Panc1 (cell line): ENCODE data around the gene ZXDA. TPM values are rescaled to one million over a fixed set of nuclear protein-coding genes. Genes with fewer than 3 reads are reported as not detected.

ENCODE experiments used
- ATAC-seq: fragments of 200-7000 bp; cut with Tn5 transposase; 2 replicates; pipeline ENCODE4 v1.9.1; 2020; ENCODE audit warnings: mild to moderate bottlenecking, moderate library complexity
- BruUV-seq: library from RNA; stranded (reverse); fragments of 400-500 nt; replicated peaks from 2 replicates; lab custom pipeline; 2021; lab: Mats Ljungman, UMichigan
- CTCF ChIA-PET: fragments of 300-600 bp; sonication (Branson Sonifier 250); formaldehyde crosslinking; loops from one replicate; lab custom pipeline; 2022; ENCODE audit warnings: antibody characterized with exemption; lab: Charles Lee
- POLR2A ChIA-PET: fragments of 300-600 bp; sonication (Branson Sonifier 250); formaldehyde crosslinking; loops from one replicate; lab custom pipeline; 2022; ENCODE audit warnings: antibody characterized with exemption; lab: Charles Lee
- DNase-seq: peaks from one replicate; pipeline ENCODE4 v3.0.0-alpha.2; 2010; ENCODE audit warnings: low read depth, low spot score
- H3K27ac ChIP-seq: 2 replicates; pipeline ENCODE4 v1.5.1; 2011; ENCODE audit warnings: mild to moderate bottlenecking, low read length, inconsistent platforms
- H3K27me3 ChIP-seq: fragments of 200-500 bp; sonication (Bioruptor generic); 2 replicates; pipeline ENCODE4 v1.6.0; 2014; ENCODE audit warnings: low read length, inconsistent platforms; ENCODE audit not compliant: control insufficient read depth, insufficient read depth
- H3K36me3 ChIP-seq: fragments of 200-500 bp; sonication (Bioruptor generic); 2 replicates; pipeline ENCODE4 v1.5.1; 2014; ENCODE audit warnings: inconsistent platforms, mild to moderate bottlenecking, low read length, moderate library complexity; ENCODE audit not compliant: control insufficient read depth, insufficient read depth
- H3K4me1 ChIP-seq: 2 replicates; pipeline ENCODE4 v1.5.1; 2011; ENCODE audit warnings: inconsistent platforms, mild to moderate bottlenecking, low read length, moderate library complexity; ENCODE audit not compliant: control insufficient read depth, insufficient read depth
- H3K4me3 ChIP-seq, 2 experiments: 2 replicates each; pipeline ENCODE4 v1.5.1; 2011 to 2012; ENCODE audit warnings: low read depth in 2 of 2, low read length in 2 of 2, mild to moderate bottlenecking in 2 of 2, inconsistent platforms in 1 of 2, moderate library complexity in 1 of 2
- H3K9me3 ChIP-seq: fragments of 200-500 bp; sonication (Bioruptor generic); 2 replicates; pipeline ENCODE4 v1.5.1; 2014; ENCODE audit warnings: low read depth, mild to moderate bottlenecking, inconsistent platforms, low read length, moderate library complexity; ENCODE audit not compliant: control insufficient read depth, insufficient read depth
- POLR2AphosphoS5 ChIP-seq: IDR thresholded peaks from 2 replicates; pipeline ENCODE4 v1.6.1; 2012; ENCODE audit warnings: mild to moderate bottlenecking, low read depth, low read length, moderate library complexity
- SIN3A ChIP-seq: IDR thresholded peaks from 2 replicates; pipeline ENCODE4 v1.6.1; 2012; ENCODE audit warnings: low read depth, mild to moderate bottlenecking, low read length, moderate library complexity, borderline replicate concordance; ENCODE audit not compliant: insufficient read depth
- TCF7L2 ChIP-seq: IDR thresholded peaks from 2 replicates; pipeline ENCODE4 v1.6.1; 2011; ENCODE audit warnings: mild to moderate bottlenecking, low read depth, low read length, inconsistent platforms
- in situ Hi-C: cut with HindIII; loops from 2 replicates; pipeline ENCODE4 v1.10.0; 2016; ENCODE audit warnings: low sequenced_read_pairs, low pct_unique_long_range_greater_than_20kb
- intact Hi-C: fragments of 100-400 bp; cut with micrococcal nuclease; formaldehyde crosslinking; loops from one replicate; pipeline ENCODE4 v1.10.0; 2022; ENCODE audit not compliant: unreplicated experiment
- total RNA-seq: library from RNA; stranded (reverse); gene quantifications from one replicate; pipeline ENCODE4 v1.2.1, GENCODE V29; 2021; ENCODE audit not compliant: unreplicated experiment
- TF ChIP-seq, protein P1 (sequence below): fragments of 450-650 bp; IDR thresholded peaks from 2 replicates; pipeline ENCODE4 v1.5.1; 2017; ENCODE audit warnings: mild to moderate bottlenecking
- TF ChIP-seq, protein P2 (sequence below), 2 experiments: IDR thresholded peaks; 2 replicates each; pipeline ENCODE4 v1.6.1; 2011 to 2012; ENCODE audit warnings: low read depth in 2 of 2, control low read depth in 1 of 2, low read length in 1 of 2, mild to moderate bottlenecking in 1 of 2, moderate library complexity in 1 of 2; ENCODE audit not compliant: insufficient read depth in 1 of 2

The ZXDA gene
- total RNA-seq, 1 experiment from 2014 or later = 3.9 TPM

DNA sequence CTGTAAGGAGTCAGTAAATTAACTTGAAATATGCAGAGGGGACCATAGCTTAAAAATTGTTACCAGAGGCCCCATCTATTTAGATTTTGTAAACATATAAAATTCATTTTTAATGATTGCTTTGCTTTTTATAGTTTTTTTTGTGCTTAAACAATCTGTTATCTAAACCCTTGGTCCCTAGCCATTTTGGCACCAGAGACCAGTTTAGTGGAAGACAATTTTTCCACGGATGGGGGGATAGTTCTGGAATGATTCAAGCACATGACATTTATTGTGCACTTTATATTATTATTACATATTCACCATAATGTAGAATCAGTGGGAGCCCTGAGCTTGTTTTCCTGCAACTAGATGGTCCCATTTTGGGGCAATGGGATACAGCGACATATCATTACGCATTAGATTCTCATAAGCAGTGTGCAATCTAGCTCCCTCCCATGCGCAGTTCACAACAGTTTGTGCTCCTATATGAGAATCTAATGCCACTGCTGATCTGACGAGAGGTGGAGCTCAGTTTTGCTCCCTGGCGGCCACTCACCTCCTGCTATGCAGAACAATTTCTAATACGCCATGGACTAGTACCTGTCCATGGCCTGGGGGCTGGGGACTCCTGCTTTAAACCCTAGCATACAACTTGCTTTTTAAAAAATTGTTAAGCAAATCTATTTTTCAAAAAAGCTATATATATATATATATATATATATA lies 5.9 kb downstream of the ZXDA start:
- in situ Hi-C loops (no loop called here), intact Hi-C loops (no loop called here)
- POLR2A ChIA-PET = no interaction called here
- no TSS peak for BruUV-seq
- Histone ChIP-seq H3K9me3 (no peaks in the 10 kb centered on the region), H3K4me3 (no peak overlapping the region), H3K27ac (no peak overlapping the region), H3K4me1 (peaks cover 14% of the 10 kb centered on the region), H3K36me3 (no peaks in the 10 kb centered on the region), H3K27me3 (no peaks in the 10 kb centered on the region)
- ATAC-seq (no peak), DNase-seq (no peak)
- CTCF ChIA-PET = no interaction called here
- TF ChIP-seq SIN3A (no peak), POLR2AphosphoS5 (no peak), TCF7L2 (no peak)

DNA sequence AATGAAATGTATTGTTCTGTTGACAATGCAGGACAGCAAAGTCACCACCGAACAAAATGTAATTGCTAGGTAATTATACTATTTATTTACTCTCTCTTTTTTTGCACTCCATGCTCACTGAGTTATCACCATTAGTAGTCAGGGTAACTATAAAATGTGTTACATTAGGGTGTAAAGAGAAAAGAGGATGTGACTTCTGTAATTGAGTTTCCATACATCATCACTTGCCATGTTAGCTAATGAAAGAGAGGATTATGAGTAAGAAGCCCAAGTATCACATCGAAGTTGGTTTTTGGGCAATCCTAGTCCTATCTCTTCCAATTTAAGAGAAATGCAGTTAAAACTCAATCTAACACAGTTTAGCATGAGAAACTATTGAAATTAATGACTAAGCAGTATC lies 7.6 kb downstream of the ZXDA start:
- TF ChIP-seq, protein P1, sequence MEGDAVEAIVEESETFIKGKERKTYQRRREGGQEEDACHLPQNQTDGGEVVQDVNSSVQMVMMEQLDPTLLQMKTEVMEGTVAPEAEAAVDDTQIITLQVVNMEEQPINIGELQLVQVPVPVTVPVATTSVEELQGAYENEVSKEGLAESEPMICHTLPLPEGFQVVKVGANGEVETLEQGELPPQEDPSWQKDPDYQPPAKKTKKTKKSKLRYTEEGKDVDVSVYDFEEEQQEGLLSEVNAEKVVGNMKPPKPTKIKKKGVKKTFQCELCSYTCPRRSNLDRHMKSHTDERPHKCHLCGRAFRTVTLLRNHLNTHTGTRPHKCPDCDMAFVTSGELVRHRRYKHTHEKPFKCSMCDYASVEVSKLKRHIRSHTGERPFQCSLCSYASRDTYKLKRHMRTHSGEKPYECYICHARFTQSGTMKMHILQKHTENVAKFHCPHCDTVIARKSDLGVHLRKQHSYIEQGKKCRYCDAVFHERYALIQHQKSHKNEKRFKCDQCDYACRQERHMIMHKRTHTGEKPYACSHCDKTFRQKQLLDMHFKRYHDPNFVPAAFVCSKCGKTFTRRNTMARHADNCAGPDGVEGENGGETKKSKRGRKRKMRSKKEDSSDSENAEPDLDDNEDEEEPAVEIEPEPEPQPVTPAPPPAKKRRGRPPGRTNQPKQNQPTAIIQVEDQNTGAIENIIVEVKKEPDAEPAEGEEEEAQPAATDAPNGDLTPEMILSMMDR = no peak
- no peak for TF ChIP-seq TCF7L2
- TF ChIP-seq SIN3A = no peak
- no peak for TF ChIP-seq POLR2AphosphoS5
- TF ChIP-seq, protein P2, sequence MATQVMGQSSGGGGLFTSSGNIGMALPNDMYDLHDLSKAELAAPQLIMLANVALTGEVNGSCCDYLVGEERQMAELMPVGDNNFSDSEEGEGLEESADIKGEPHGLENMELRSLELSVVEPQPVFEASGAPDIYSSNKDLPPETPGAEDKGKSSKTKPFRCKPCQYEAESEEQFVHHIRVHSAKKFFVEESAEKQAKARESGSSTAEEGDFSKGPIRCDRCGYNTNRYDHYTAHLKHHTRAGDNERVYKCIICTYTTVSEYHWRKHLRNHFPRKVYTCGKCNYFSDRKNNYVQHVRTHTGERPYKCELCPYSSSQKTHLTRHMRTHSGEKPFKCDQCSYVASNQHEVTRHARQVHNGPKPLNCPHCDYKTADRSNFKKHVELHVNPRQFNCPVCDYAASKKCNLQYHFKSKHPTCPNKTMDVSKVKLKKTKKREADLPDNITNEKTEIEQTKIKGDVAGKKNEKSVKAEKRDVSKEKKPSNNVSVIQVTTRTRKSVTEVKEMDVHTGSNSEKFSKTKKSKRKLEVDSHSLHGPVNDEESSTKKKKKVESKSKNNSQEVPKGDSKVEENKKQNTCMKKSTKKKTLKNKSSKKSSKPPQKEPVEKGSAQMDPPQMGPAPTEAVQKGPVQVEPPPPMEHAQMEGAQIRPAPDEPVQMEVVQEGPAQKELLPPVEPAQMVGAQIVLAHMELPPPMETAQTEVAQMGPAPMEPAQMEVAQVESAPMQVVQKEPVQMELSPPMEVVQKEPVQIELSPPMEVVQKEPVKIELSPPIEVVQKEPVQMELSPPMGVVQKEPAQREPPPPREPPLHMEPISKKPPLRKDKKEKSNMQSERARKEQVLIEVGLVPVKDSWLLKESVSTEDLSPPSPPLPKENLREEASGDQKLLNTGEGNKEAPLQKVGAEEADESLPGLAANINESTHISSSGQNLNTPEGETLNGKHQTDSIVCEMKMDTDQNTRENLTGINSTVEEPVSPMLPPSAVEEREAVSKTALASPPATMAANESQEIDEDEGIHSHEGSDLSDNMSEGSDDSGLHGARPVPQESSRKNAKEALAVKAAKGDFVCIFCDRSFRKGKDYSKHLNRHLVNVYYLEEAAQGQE (IDR thresholded peaks at IDR 0.05; ENCODE audit: insufficient read depth in 1 of 2, low read depth in 2 of 2, low read length in 1 of 2) = no peak
- DNase-seq (no peak), ATAC-seq (no peak)
- Histone ChIP-seq H3K27me3 (no peaks in the 10 kb centered on the region), H3K4me1 (peaks cover 14% of the 10 kb centered on the region), H3K27ac (no peak overlapping the region), H3K4me3 (no peak overlapping the region), H3K9me3 (no peaks in the 10 kb centered on the region), H3K36me3 (no peaks in the 10 kb centered on the region)
- POLR2A ChIA-PET = no interaction called here
- CTCF ChIA-PET = no interaction called here
- in situ Hi-C loops (no loop called here), intact Hi-C loops (no loop called here)
- BruUV-seq = no TSS peak

DNA sequence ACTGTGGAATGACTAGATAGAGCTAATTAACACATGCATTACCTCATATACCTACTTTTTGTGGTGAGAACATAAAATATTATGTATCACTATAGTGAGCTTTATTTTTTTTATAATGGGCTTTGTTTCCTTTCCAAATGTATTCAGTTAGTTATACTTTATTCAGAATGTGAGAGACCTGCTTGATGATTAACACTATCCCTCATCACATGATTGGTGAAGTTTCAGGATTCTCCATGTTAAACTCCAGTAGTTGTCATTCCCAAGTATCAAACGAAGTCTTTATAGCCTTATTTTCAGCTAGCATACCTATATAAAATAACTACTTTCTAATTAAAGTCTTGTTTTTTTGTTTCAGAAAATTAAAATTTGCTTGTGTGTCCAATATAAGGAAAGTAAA lies 8.8 kb downstream of the ZXDA start:
- no peak overlapping the region for H3K27ac ChIP-seq
- H3K9me3 ChIP-seq = no peaks in the 10 kb centered on the region
- in situ Hi-C loops = no loop called here
- no TSS peak for BruUV-seq
- H3K36me3 ChIP-seq = no peaks in the 10 kb centered on the region
- ChIA-PET CTCF (no interaction called here), POLR2A (no interaction called here)
- no peak overlapping the region for H3K4me3 ChIP-seq
- TF ChIP-seq POLR2AphosphoS5 = no peak
- no peak for TF ChIP-seq SIN3A
- TF ChIP-seq, protein P1 = no peak
- TF ChIP-seq, protein P2 (IDR thresholded peaks at IDR 0.05; ENCODE audit: insufficient read depth in 1 of 2, low read depth in 2 of 2, low read length in 1 of 2) = no peak
- TF ChIP-seq TCF7L2 = no peak
- H3K4me1 ChIP-seq = peaks cover 8% of the 10 kb centered on the region; the same call in 1 of the 2 replicates
- intact Hi-C loops = no loop called here
- no peak for DNase-seq
- no peaks in the 10 kb centered on the region for H3K27me3 ChIP-seq
- no peak for ATAC-seq
